ENCODE measurements around the gene NCAM2.

The NCAM2 gene

DNA sequence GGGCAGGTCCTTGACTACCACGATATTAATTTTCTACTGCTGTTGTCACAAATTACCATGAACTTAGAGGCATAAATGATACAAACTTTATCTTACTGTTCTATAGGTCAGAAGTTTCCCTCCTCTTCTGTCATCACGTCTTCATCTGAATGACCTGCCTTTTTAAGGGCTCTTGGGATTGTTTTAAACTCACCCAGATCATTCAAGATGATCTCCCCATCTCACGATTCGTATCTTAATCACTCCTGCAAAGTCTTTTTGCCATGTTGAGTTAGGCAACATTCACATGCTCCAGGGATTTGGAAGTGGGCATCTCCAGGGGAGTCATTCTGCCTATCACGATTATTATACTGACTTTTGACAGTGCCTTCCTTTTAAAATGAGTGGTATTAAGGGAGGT, 32.1 kb downstream of the NCAM2 start:
- Histone ChIP-seq H2BK12ac (ENCODE audit: low read length in 2 of 2) (no peak overlapping the region), H4K8ac (ENCODE audit: low read length) (no peak overlapping the region), H3K14ac (ENCODE audit: low read length in 2 of 2) (no peak overlapping the region), H3K4me3 (ENCODE audit: insufficient read depth in 1 of 2, low read depth in 1 of 2, low read length in 2 of 2) (no peak overlapping the region), H3K23ac (ENCODE audit: low read length in 2 of 2) (no peak overlapping the region), H2BK5ac (ENCODE audit: low read depth, low read length, poor library complexity, severe bottlenecking) (no peak overlapping the region), H3K9me3 (ENCODE audit: control insufficient read depth, low read length) (no peaks in the 10 kb centered on the region), H3K79me1 (replicated peaks; ENCODE audit: low read length, poor library complexity, severe bottlenecking) (no peaks in the 10 kb centered on the region), H3K27me3 (ENCODE audit: control insufficient read depth in 1 of 2, insufficient read depth in 1 of 2, low read length in 2 of 2) (no peaks in the 10 kb centered on the region), H2BK15ac (ENCODE audit: low read depth, poor library complexity, severe bottlenecking) (no peak overlapping the region), H2BK120ac (ENCODE audit: low read depth, low read length) (no peak overlapping the region), H4K91ac (ENCODE audit: low read length) (no peak overlapping the region), H3K4ac (ENCODE audit: low read depth in 1 of 2, low read length in 2 of 2) (no peak overlapping the region), H3K4me2 (ENCODE audit: low read length, poor library complexity, severe bottlenecking) (no peak overlapping the region), H3K27ac (ENCODE audit: low read length, poor library complexity, severe bottlenecking) (no peak overlapping the region), H3K4me1 (ENCODE audit: control insufficient read depth, insufficient read depth, low read depth, low read length) (no peaks in the 10 kb centered on the region), H3K36me3 (ENCODE audit: control insufficient read depth in 1 of 2, insufficient read depth in 2 of 2, low read depth in 1 of 2, low read length in 2 of 2) (no peaks in the 10 kb centered on the region), H2AK5ac (ENCODE audit: low read length, severe bottlenecking) (no peak overlapping the region), H3K9ac (ENCODE audit: low read length) (no peak overlapping the region), H3K18ac (ENCODE audit: low read depth in 1 of 2, low read length in 2 of 2) (no peak overlapping the region), H2AFZ (ENCODE audit: low read depth, low read length) (no peak overlapping the region)
- no peak for DNase-seq
- WGBS, result 79% methylated on average over 5 of the region's 5 CpGs

DNA sequence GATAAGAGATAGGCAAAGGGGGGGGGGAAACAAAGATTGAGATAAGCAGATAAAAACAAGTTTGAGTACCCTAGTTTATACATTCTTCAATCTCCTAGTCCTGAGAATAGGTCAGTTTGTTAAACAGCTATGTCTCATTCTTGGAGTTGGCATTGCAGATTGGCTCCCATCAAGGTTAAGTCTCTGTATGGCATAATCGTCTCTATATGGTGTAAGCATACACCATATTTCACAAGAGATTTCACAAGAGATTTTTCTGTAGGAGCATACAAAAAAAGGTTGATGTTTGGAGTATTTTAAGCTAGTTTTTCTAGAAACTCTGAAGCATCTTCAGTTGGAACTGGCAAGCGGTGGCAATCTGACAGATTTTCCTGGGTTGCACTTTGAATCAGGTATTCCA, 35.8 kb downstream of the NCAM2 start:
- H4K8ac ChIP-seq (ENCODE audit: low read length), result no peak overlapping the region
- H4K91ac ChIP-seq (ENCODE audit: low read length), result no peak overlapping the region
- no peak overlapping the region for H3K4me3 ChIP-seq (ENCODE audit: insufficient read depth in 1 of 2, low read depth in 1 of 2, low read length in 2 of 2)
- no peak overlapping the region for H3K23ac ChIP-seq (ENCODE audit: low read length in 2 of 2)
- no peak overlapping the region for H3K4me2 ChIP-seq (ENCODE audit: low read length, poor library complexity, severe bottlenecking)
- no peaks in the 10 kb centered on the region for H3K4me1 ChIP-seq (ENCODE audit: control insufficient read depth, insufficient read depth, low read depth, low read length)
- H3K79me1 ChIP-seq (replicated peaks; ENCODE audit: low read length, poor library complexity, severe bottlenecking), result no peaks in the 10 kb centered on the region
- no peak overlapping the region for H3K18ac ChIP-seq (ENCODE audit: low read depth in 1 of 2, low read length in 2 of 2)
- no peak overlapping the region for H2AK5ac ChIP-seq (ENCODE audit: low read length, severe bottlenecking)
- no peak overlapping the region for H2BK120ac ChIP-seq (ENCODE audit: low read depth, low read length)
- 92% methylated on average over 1 of the region's 2 CpGs for WGBS
- H3K14ac ChIP-seq (ENCODE audit: low read length in 2 of 2), result no peak overlapping the region
- H3K9me3 ChIP-seq (ENCODE audit: control insufficient read depth, low read length), result no peaks in the 10 kb centered on the region
- no peaks in the 10 kb centered on the region for H3K27me3 ChIP-seq (ENCODE audit: control insufficient read depth in 1 of 2, insufficient read depth in 1 of 2, low read length in 2 of 2)
- no peak overlapping the region for H3K9ac ChIP-seq (ENCODE audit: low read length)
- no peak overlapping the region for H3K27ac ChIP-seq (ENCODE audit: low read length, poor library complexity, severe bottlenecking)
- no peak for DNase-seq
- no peaks in the 10 kb centered on the region for H3K36me3 ChIP-seq (ENCODE audit: control insufficient read depth in 1 of 2, insufficient read depth in 2 of 2, low read depth in 1 of 2, low read length in 2 of 2)
- no peak overlapping the region for H2BK5ac ChIP-seq (ENCODE audit: low read depth, low read length, poor library complexity, severe bottlenecking)
- H3K4ac ChIP-seq (ENCODE audit: low read depth in 1 of 2, low read length in 2 of 2), result no peak overlapping the region
- no peak overlapping the region for H2AFZ ChIP-seq (ENCODE audit: low read depth, low read length)
- H2BK12ac ChIP-seq (ENCODE audit: low read length in 2 of 2), result no peak overlapping the region
- H2BK15ac ChIP-seq (ENCODE audit: low read depth, poor library complexity, severe bottlenecking), result no peak overlapping the region

DNA sequence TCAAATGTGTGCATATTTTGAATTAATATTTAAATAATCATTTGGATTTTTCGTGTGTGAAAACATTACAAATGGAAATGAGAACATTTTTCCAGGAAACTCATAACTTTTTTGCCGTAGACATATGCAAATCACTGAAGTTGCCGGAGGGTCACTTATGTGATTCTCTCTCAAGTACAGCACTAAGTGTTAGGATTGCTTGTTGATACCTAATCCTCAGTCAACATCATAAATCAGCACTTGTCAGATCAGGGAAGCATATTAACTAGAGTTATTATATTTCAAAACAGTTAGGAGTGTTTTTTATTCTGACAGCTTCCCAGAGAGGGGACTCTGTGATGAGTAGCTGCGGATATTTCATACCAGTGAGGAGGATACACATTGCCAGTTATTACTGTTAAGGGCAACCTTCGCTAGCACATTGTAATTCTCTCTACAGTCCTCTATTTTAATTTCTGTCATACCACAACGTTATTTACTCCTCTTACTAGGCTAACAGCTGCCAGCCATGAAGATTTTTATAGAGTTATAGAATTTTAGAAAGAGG, 41.5 kb downstream of the NCAM2 start:
- Histone ChIP-seq H3K23ac (ENCODE audit: low read length in 2 of 2) (no peak overlapping the region), H2AFZ (ENCODE audit: low read depth, low read length) (no peak overlapping the region), H3K27me3 (ENCODE audit: control insufficient read depth in 1 of 2, insufficient read depth in 1 of 2, low read length in 2 of 2) (no peaks in the 10 kb centered on the region), H3K79me1 (replicated peaks; ENCODE audit: low read length, poor library complexity, severe bottlenecking) (no peaks in the 10 kb centered on the region), H2AK5ac (ENCODE audit: low read length, severe bottlenecking) (no peak overlapping the region), H2BK12ac (ENCODE audit: low read length in 2 of 2) (no peak overlapping the region), H3K36me3 (ENCODE audit: control insufficient read depth in 1 of 2, insufficient read depth in 2 of 2, low read depth in 1 of 2, low read length in 2 of 2) (no peaks in the 10 kb centered on the region), H2BK15ac (ENCODE audit: low read depth, poor library complexity, severe bottlenecking) (no peak overlapping the region), H3K9ac (ENCODE audit: low read length) (no peak overlapping the region), H2BK120ac (ENCODE audit: low read depth, low read length) (no peak overlapping the region), H3K14ac (ENCODE audit: low read length in 2 of 2) (no peak overlapping the region), H3K4ac (ENCODE audit: low read depth in 1 of 2, low read length in 2 of 2) (no peak overlapping the region), H3K27ac (ENCODE audit: low read length, poor library complexity, severe bottlenecking) (no peak overlapping the region), H3K4me2 (ENCODE audit: low read length, poor library complexity, severe bottlenecking) (no peak overlapping the region), H4K8ac (ENCODE audit: low read length) (no peak overlapping the region), H3K18ac (ENCODE audit: low read depth in 1 of 2, low read length in 2 of 2) (no peak overlapping the region), H3K4me1 (ENCODE audit: control insufficient read depth, insufficient read depth, low read depth, low read length) (no peaks in the 10 kb centered on the region), H2BK5ac (ENCODE audit: low read depth, low read length, poor library complexity, severe bottlenecking) (no peak overlapping the region), H4K91ac (ENCODE audit: low read length) (no peak overlapping the region), H3K9me3 (ENCODE audit: control insufficient read depth, low read length) (no peaks in the 10 kb centered on the region), H3K4me3 (ENCODE audit: insufficient read depth in 1 of 2, low read depth in 1 of 2, low read length in 2 of 2) (no peak overlapping the region)
- no peak for DNase-seq
- WGBS, result 94% methylated on average over 4 of the region's 6 CpGs

DNA sequence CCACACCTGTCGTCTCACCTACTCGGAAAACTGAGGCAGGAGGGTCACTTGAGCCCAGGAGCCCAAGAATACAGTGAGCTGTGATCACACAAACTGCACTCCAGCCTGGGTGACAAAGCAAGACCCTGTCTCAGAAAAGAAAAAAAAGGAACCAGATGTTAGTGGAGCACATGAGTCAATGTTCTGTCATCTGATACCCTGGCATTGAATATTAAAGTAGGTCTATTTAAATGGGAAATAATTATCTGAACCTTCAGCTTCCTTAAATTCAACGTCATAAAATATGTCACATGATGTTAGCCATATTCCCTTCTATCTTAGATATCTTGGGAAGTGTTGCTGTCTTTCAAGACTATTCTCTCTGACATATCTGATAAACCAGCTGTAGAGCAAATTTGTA, 47.3 kb downstream of the NCAM2 start:
- 69% methylated on average over 2 of the region's 3 CpGs for WGBS

More for the DNA sequence above, 47.3 kb downstream of the NCAM2 start:
- Histone ChIP-seq H3K23ac (ENCODE audit: low read length in 2 of 2) (no peak overlapping the region), H4K8ac (ENCODE audit: low read length) (no peak overlapping the region), H2BK5ac (ENCODE audit: low read depth, low read length, poor library complexity, severe bottlenecking) (no peak overlapping the region), H2AK5ac (ENCODE audit: low read length, severe bottlenecking) (no peak overlapping the region), H3K4ac (ENCODE audit: low read depth in 1 of 2, low read length in 2 of 2) (no peak overlapping the region), H3K9ac (ENCODE audit: low read length) (peak overlapping the region; percentile 8), H3K36me3 (ENCODE audit: control insufficient read depth in 1 of 2, insufficient read depth in 2 of 2, low read depth in 1 of 2, low read length in 2 of 2) (no peaks in the 10 kb centered on the region), H3K79me1 (replicated peaks; ENCODE audit: low read length, poor library complexity, severe bottlenecking) (no peaks in the 10 kb centered on the region), H2BK12ac (ENCODE audit: low read length in 2 of 2) (no peak overlapping the region), H2BK120ac (ENCODE audit: low read depth, low read length) (no peak overlapping the region), H3K4me2 (ENCODE audit: low read length, poor library complexity, severe bottlenecking) (no peak overlapping the region), H3K4me1 (ENCODE audit: control insufficient read depth, insufficient read depth, low read depth, low read length) (no peaks in the 10 kb centered on the region), H3K4me3 (ENCODE audit: insufficient read depth in 1 of 2, low read depth in 1 of 2, low read length in 2 of 2) (no peak overlapping the region), H2BK15ac (ENCODE audit: low read depth, poor library complexity, severe bottlenecking) (no peak overlapping the region), H3K27ac (ENCODE audit: low read length, poor library complexity, severe bottlenecking) (no peak overlapping the region), H3K14ac (ENCODE audit: low read length in 2 of 2) (no peak overlapping the region), H3K18ac (ENCODE audit: low read depth in 1 of 2, low read length in 2 of 2) (no peak overlapping the region), H2AFZ (ENCODE audit: low read depth, low read length) (no peak overlapping the region), H3K9me3 (ENCODE audit: control insufficient read depth, low read length) (no peaks in the 10 kb centered on the region), H3K27me3 (ENCODE audit: control insufficient read depth in 1 of 2, insufficient read depth in 1 of 2, low read length in 2 of 2) (no peaks in the 10 kb centered on the region), H4K91ac (ENCODE audit: low read length) (no peak overlapping the region)
- no peak for DNase-seq

All from mesenchymal stem cell (in vitro differentiated cells and primary cell).